Measurements from ENCODE around the gene AACS.

The AACS gene

DNA sequence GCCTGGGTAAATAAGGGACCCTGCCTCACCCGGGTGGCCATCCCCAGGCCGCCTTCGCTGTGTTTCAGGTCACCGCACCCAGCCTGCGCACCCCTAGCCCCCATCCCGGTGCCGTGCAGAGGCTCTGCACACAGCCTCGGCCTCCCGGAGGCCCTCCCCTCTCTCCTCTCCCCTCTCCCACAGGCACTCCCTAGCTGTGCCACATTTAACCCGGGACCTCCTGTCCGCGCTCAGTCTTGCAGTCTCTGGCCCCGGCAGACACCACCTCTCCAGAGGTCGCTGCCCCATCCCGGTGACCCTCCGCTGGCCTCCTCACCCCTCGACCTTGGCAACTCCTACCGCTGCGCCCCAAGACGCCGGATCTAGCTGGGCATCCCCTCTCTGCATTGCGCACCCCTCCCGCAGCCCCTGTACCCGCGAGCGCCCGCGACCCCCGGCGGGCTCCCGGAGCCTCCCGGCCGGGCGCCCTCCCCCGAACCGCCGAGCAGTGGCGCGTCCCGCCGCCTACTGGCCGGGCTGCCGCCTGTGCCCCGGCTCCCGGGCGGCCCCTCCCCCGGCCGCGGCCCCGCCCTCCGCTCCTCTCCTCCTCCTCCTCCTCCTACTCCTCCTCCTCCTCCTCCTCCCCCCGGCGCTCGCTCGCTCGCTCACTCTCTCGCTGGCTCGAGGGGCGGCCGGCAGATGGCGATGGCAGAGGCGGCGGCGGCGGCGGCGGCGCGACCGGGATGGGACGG, 120.7 kb downstream of the AACS start, which contains the start of gene TMEM132B:
Gene TMEM132B (plus strand): TSS at position 647 of the 731 bp plus-strand sequence.
- peak; percentile 6 for DNase-seq (ENCODE audit: low spot score)

DNA sequence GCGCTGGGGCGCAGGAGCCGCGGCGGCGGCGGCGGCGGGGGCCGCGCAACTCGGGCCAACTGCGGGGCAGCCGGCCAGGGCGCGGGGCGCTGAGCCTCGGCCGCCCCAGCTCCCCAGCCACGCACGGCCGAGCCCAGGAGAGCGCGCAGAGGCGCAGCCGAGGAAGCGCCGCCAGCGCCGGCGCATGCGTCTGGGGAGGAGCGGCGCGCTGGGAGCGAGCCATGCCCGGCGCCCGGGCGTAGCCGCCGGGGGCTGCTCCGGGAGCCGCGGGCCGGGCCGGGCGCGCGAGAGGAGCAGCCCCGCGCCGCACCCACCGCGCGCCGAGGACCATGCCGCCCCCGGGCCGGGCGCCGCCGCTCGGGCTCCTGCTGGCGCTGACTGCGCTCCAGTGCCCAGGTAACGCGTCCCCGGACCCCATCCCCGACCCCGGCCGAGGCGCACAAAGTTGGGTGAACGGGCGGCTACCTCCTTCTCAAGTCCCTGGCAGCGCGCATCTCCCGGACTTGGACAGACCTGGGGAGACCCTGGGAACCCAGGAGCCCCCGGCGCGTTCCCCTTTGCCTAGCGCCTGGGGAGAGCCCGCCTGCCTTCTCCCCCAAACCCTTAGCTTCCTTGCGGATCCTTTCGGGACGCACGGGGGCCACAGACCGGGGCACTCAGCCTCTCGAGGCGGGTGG, 121.4 kb downstream of the AACS start:
- DNase-seq (ENCODE audit: low spot score), result no peak

DNA sequence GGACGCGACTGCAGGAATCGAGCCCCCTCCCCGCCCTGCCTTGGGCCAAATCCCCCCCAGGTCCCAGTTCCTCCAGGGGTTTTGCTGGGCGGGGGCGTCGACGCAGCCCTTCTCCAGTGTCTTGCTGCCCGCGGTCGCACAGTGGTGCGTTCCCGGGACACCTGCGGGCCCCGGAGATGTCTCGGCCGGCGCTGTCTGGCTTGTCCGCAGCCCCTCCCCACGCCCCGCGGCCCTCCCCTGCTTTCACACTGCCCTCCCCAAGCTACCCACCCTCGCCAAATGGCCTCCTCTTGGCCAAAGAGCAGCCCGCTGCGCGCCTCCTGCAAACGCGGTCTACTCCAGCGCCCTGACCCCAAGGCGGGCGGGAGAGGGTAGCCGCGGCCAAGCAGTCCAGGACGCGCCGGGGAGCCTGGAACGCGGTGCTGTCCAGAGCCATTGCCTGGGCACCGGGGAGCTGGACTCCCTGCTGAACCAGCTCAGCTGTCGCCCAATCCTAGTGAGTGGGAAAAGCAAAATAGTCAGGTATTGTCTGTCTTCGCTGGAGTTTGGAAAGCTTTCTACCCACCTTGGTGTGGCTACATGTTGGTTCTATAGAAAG, 122.0 kb downstream of the AACS start:
- no peak for DNase-seq (ENCODE audit: low spot score)

DNA sequence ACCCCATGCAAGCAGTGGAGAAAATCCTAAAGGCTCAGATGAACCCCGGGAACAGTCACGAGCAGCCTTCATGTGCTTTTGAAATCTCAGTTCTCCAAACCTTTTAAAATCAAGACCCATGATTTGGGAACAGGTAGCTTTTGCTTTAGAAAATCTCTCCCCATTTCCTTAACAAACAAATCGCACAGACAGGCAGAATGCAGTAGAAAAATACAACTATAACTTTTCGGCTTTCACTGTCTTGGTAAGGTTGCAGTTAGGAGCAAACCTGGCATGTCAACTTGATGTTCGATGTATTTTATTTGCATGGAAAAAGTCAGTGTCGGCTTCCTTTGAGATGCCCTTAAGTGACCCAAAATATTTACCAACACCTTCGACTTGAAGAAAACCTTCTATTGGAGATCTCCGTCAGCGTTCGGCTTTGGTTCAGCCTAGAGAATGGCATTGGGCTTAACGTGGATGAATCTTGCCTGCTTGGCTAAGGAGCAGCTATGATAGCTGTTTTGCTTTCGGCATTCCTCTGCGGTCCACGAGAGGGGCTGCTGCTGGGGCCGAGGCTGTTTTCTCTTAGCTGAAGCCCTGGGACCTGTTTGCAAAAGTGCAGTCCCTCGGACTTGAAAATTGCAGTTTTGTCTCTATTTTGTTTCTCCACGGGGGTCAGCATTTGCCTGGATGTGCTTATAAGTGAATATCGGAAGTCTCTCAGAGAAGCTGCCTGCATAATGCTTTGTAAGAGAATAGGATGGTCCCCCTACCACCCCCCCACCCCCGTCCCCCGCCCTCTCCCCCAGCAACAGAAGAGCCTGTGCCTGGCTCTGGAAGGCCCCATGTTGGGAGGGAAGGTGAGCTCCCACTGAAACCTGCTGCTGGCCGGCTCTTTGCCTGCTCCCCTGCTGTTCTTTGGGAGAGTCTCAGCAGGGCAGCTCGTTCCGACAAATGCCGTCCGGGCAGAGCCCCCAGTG, 122.8 kb downstream of the AACS start:
- DNase-seq (ENCODE audit: low spot score), result no peak

DNA sequence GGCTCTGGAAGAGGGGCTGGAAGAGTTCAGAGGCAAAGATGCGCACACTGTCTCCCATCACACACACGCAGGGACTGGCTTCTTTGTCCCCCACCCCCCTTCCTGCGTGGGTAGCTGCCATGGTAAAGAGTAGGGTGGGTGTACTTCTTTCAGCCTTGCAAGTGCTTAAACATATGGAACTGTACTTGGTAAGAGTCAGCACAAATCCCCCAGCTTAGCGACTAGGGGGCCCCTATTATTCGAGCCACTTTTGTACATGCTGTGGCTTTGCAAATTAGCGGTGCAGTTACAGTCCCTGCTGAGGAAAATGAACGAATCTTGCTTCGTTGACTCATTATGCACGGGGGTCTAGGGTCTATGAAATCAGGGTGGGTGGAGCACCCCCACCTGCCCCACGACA, 123.8 kb downstream of the AACS start:
- DNase-seq (ENCODE audit: low spot score), result no peak

DNA sequence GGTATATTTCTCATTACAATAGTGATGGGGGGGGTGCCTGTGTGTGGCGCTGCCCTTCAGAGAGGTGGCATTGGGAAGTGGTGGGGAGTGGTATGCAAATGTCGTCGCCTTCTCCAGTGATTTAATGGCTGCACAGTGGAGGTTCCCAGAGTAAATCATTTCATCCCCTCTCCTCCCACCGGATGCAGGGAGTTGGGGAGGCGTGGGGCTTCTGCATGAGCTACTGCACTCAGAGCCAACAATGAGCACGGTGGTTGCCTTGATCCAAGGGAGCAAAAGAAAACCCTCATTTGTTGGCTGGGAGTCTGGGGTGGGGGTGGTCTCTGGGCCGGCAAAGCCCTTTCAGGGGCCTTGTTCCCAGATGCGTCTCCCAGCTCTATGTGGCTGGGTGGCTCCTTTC, 124.3 kb downstream of the AACS start:
- no peak for DNase-seq (ENCODE audit: low spot score)

DNA sequence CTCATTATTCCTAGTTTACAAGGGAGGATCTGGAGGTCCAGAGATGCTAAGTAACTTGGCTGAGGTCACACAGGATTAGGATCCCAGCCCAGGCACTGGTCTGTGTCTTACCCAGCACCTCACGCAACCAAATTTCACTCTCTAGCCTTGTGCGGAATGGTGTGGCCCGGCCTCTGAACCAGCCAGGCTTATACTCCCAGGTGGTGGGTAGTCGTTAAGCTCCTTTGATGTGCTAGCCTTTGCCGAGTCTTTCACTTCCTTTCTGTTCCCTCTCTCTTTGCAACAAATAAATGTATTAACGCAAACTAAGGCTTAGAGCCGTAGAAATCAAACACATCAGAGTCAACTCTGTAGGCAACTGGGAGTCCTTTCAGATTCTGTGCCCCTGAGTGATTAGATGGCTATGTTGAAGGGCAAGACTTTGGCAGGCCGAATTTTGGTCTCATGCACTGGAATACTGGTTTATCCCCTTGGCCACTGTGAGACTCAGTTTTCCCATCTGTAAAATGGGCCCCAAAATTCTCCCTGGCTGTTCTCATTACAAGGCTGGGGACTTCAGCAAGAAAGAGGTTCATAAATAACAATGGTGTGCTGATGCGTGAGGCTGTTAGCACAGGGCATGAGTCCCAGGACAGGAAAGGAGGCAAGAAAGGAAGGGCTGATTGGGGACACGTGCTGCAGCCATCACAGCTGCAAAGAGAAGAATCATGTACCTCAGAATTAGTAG, 126.3 kb downstream of the AACS start:
- no peak for DNase-seq (ENCODE audit: low spot score)

DNA sequence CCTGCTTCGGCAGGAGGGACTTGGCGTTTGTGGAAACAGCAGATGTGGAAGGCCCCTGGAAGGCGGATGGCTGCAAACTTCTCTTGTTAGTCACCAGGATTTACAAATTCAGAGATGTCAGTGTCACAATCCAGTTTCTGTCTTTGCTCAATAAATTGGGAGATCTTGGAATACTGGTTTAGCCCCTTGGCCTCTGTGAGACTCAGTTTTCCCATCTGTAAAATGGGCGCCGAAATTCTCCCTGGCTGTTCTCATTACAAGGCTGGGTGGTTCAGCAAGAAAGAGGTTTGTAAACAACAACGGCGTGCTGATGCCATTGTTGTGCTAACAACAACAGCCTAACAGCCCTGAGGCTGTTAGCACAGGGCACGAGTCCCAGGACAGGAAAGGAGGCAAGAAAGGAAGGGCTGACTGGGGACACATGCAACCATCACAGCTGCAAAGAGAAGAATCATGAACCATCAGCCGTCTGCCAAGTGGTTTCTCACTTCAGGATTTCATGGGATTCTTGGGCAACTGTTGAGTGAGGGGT, 127.5 kb downstream of the AACS start:
- DNase-seq (ENCODE audit: low spot score), result no peak
